ENCODE measurements around the gene DHX30.
A peak's percentile ranks its signal among the peaks of the same experiment; 100 is the strongest.
"Not testable (repeated sequence)": the region's sequence is repeated elsewhere in the genome, so short reads cannot be mapped to it uniquely, and the experiment has no call there.

Gene DHX30

GRCh38 chr3:47783673-47784072, 19.3 kb upstream of the DHX30 start:
- Mint-ChIP-seq H3K27ac (no peak overlapping the region), H3K36me3 (no peaks in the 10 kb centered on the region), H3K4me1 (peaks cover 25% of the 10 kb centered on the region), H3K4me3 (no peak overlapping the region), H3K27me3 (no peaks in the 10 kb centered on the region), H3K9me3 (no peaks in the 10 kb centered on the region)

- Mint-ChIP-seq H3K4me3 (no peak overlapping the region), H3K27ac (no peak overlapping the region), H3K9me3 (no peaks in the 10 kb centered on the region), H3K4me1 (peaks cover 4% of the 10 kb centered on the region), H3K36me3 (no peaks in the 10 kb centered on the region), H3K27me3 (no peaks in the 10 kb centered on the region)
Measured at GRCh38 chr3:47791193-47791855, 11.6 kb upstream of the DHX30 start.

GRCh38 chr3:47792699-47793098, 10.2 kb upstream of the DHX30 start:
- no peak overlapping the region for H3K4me3 Mint-ChIP-seq
- no peaks in the 10 kb centered on the region for H3K9me3 Mint-ChIP-seq
- no peaks in the 10 kb centered on the region for H3K36me3 Mint-ChIP-seq
- no peaks in the 10 kb centered on the region for H3K27me3 Mint-ChIP-seq
- H3K27ac Mint-ChIP-seq: no peak overlapping the region
- peaks cover 4% of the 10 kb centered on the region for H3K4me1 Mint-ChIP-seq

- no peaks in the 10 kb centered on the region for H3K4me1 Mint-ChIP-seq
- H3K27me3 Mint-ChIP-seq: no peaks in the 10 kb centered on the region
- H3K36me3 Mint-ChIP-seq: no peaks in the 10 kb centered on the region
- no peaks in the 10 kb centered on the region for H3K9me3 Mint-ChIP-seq
- H3K27ac Mint-ChIP-seq: no peak overlapping the region
- no peak overlapping the region for H3K4me3 Mint-ChIP-seq
Measured at GRCh38 chr3:47794544-47794943, 8.4 kb upstream of the DHX30 start.

DNA sequence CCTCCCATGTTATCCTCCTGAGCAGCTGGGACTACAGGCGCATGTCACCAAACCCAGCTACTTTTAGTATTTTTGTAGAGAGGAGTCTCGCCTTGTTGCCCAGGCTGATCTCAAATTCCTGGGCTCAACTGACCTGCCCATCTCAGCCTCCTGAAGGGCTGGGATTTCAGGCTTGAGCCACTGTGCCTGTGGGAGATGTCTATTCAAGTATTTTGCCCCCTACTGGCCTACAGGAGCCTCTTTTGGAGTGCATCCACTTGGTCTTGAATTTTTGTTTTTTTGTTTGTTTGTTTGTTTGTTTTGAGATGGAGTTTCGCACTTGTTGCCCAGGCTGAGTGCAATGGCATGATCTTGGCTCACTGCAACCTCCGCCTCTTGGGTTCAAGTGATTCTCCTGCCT, 3.2 kb upstream of the DHX30 start:
- no peak overlapping the region for H3K4me3 Mint-ChIP-seq
- no peaks in the 10 kb centered on the region for H3K9me3 Mint-ChIP-seq
- H3K27me3 Mint-ChIP-seq: no peaks in the 10 kb centered on the region
- peaks cover 17% of the 10 kb centered on the region for H3K4me1 Mint-ChIP-seq
- H3K36me3 Mint-ChIP-seq: no peaks in the 10 kb centered on the region
- no peak overlapping the region for H3K27ac Mint-ChIP-seq

DNA sequence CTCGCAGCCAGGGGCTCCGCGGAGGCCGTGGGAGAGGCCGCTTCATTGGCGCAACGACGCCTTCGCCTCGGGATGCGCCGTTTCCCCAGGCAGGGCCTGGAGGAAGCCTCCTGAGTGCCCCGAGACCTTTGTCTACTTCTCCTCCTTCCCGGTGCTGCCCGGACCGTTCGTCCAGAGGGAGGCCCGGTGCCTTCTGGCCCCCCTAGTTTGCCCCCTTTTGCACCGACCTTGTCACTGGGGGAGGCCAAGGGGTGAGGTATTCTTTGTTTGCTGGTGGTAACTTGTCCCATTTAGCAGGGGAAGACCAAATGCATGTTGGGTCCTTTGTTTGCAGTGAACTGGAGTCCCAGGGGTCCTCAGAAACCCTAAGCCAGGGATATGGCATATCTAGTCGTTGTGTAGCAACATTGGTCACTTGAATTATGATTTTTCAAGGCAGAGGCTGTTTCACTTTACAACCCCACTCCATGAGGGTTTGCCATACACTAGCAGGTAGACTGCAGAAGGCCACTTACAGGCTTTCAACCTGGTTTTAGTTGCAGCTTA, 615 bp downstream of the DHX30 start:
- Mint-ChIP-seq H3K36me3 (no peaks in the 10 kb centered on the region), H3K4me3 (peak overlapping the region; percentile 96), H3K27ac (peak overlapping the region; percentile 92), H3K27me3 (no peaks in the 10 kb centered on the region), H3K9me3 (no peaks in the 10 kb centered on the region), H3K4me1 (peaks cover 18% of the 10 kb centered on the region)

DNA sequence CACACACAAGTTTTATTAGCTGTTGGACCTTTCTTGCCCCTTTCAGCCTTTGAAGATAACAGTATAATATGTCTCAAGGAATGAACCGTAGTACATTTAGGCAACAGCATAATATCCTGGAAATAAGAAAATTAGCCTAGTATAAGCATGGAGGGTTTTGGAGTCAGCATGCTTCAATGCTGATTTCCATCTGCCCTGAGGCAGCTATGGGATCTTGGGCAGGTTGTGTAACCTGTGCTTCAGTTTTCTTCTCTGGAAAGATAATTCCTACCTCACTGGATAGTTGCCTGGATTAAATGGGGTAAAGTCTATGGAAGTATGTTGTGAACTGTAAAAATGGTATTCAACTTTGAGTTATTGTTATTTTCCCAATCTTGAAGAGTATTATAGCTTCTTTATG, 1.6 kb downstream of the DHX30 start:
- Mint-ChIP-seq H3K27ac (peak overlapping the region; percentile 77), H3K4me1 (peaks cover 18% of the 10 kb centered on the region), H3K27me3 (no peaks in the 10 kb centered on the region), H3K9me3 (no peaks in the 10 kb centered on the region), H3K4me3 (peak overlapping the region; percentile 96), H3K36me3 (no peaks in the 10 kb centered on the region)

GRCh38 chr3:47813551-47814177, 10.7 kb downstream of the DHX30 start:
- Mint-ChIP-seq H3K4me3 (no peak overlapping the region), H3K9me3 (no peaks in the 10 kb centered on the region), H3K4me1 (peaks cover 12% of the 10 kb centered on the region), H3K27ac (peak overlapping the region; percentile 85), H3K36me3 (peaks cover 3% of the 10 kb centered on the region), H3K27me3 (no peaks in the 10 kb centered on the region)

DNA sequence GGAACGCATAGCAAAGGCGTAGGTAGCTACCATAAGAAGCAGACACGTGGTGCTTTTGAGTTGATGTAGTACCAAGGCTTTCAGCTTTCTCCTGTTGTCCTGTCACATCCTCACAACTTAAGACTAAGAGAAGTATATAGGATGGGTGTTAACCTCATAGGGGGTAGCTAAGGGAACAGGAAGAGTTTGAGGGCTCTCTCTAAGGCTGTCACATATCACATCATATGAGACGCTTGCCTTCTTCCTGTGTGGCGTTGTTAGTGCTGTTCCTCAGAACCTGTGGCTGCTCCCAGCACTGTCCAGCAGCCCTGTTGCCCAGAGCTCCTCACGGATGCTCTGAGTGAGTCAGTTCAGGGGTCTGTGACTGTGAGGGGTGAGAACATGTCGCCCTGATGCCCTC, 14.7 kb downstream of the DHX30 start:
- Mint-ChIP-seq H3K4me3 (no peak overlapping the region), H3K9me3 (no peaks in the 10 kb centered on the region), H3K27me3 (no peaks in the 10 kb centered on the region), H3K4me1 (peaks cover 7% of the 10 kb centered on the region), H3K27ac (no peak overlapping the region), H3K36me3 (peaks cover 6% of the 10 kb centered on the region)

DNA sequence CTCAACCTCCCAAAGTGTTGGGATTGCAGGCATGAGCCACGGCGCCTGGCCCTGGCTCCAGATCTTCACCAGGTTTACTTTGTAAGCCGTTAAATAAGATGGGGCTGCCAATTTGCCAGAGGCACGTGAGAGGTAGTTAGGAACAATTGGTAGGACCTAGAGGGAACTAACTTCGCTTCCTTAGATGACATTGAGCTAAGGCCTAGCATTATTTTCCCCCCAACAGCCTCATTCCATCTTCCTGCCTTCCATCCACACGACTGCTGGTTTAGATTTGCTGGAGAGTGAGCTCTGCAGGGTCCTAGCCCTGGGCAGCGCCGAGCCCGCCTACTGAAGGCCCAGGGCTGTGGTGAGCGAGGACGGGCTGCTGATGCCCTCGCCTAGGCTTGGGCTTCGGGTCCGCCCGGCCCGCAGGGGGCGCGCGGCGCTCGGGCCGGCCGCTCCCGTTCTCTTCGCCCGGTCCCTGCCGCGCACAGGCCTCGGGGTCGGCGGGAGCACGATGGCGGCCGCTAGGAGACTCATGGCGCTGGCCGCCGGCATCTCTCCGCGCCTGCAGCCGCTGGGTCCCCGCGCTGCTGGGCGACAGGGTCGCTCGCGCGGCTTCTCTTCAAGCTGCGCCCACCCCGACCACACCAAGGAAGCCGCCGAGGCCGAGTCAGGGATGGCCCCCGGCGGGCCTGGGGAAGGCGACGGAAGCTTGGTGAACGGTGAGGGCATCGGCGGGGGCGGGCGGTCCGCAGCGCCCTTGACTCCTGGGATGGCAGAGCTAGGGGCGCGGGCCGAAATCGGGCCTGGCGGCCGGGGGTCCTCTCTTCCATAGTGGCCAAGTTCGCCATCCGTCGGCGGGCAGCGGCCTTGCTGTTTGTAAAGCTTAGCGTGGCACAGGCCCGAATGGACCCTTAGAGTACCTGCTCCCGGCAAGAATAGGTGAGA, 21.9 kb downstream of the DHX30 start:
- Mint-ChIP-seq H3K4me1 (peaks cover 32% of the 10 kb centered on the region), H3K27ac (peak overlapping the region; percentile 96), H3K9me3 (no peaks in the 10 kb centered on the region), H3K27me3 (no peaks in the 10 kb centered on the region), H3K36me3 (peaks cover 13% of the 10 kb centered on the region), H3K4me3 (peak overlapping the region; percentile 92)

DNA sequence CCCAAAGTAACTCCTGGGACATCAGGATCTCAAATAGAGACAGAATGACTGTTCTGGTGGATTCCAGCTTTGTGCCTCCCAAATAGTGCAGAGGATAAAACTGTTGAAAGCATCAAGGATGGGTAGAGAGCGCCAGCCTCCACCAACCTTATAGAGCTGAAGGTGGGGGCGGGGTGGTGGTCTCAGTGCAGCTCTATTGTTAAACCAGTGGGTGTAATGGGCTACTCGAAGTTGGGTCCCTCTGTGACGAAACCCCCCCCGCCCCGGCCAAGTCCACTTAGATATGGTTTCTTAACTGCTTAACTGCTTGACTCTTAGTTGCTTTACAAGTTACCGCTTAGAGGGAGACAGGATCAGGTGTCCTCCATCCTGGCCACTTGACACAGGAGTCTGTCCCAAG, 22.7 kb downstream of the DHX30 start:
- peak overlapping the region; percentile 92 for H3K4me3 Mint-ChIP-seq

GRCh38 chr3:47829482-47829881, 26.5 kb downstream of the DHX30 start:
- H3K4me3 Mint-ChIP-seq, H3K27me3 Mint-ChIP-seq, H3K9me3 Mint-ChIP-seq: not testable (repeated sequence)
- peaks cover 37% of the 10 kb centered on the region for H3K4me1 Mint-ChIP-seq
- H3K36me3 Mint-ChIP-seq: peaks cover 18% of the 10 kb centered on the region
- H3K27ac Mint-ChIP-seq: peak overlapping the region; percentile 56

More for the DNA sequence above, 22.7 kb downstream of the DHX30 start:
- no peaks in the 10 kb centered on the region for H3K27me3 Mint-ChIP-seq
- H3K27ac Mint-ChIP-seq: peak overlapping the region; percentile 88
- H3K4me1 Mint-ChIP-seq: peaks cover 34% of the 10 kb centered on the region
- no peaks in the 10 kb centered on the region for H3K9me3 Mint-ChIP-seq
- H3K36me3 Mint-ChIP-seq: peaks cover 13% of the 10 kb centered on the region

DNA sequence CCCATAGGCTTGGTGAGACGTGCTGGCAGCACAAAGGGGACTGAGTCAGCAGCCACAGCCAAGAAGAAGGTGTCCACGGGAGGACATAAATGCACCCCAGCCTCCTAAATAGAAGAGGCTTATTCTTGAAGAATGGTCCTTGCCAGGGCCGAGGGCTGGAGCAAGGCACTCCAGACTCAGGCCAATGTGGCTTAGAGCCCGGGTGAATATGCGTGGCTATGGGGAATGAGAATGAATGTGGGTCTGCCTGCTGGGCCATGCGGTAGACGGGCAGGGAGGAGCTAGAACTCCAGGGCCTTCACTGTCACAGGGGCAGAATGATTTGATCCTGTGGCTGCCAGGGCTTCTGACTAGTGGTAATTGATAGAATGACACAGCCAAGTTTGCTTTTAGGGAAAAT, 34.0 kb downstream of the DHX30 start:
- Mint-ChIP-seq H3K4me1 (peaks cover 5% of the 10 kb centered on the region), H3K27ac (peak overlapping the region; percentile 43), H3K27me3 (no peaks in the 10 kb centered on the region), H3K36me3 (peaks cover 14% of the 10 kb centered on the region), H3K9me3 (no peaks in the 10 kb centered on the region), H3K4me3 (no peak overlapping the region)

DNA sequence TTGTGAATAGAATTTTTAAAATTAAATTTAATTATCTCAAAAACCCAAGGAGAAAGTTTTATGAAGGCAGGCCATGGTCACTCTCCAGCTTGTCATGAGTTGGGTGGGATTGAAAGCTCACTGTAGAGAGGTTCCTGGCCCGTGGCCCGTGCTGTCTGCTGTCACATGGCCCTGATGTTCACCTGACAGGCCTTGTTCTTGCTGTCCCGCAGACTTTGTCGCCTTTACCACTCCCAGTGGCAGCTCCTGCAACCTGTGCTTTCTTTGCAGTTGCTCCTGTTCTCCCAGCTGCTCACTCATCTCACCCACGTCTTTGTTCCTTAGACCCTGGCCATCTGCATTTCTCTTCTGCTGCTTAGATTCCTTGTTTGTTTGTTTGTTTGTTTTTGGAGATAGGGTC, 35.6 kb downstream of the DHX30 start:
- Mint-ChIP-seq H3K27me3 (no peaks in the 10 kb centered on the region), H3K4me3 (no peak overlapping the region), H3K27ac (peak overlapping the region; percentile 82), H3K4me1 (peaks cover 5% of the 10 kb centered on the region), H3K36me3 (peaks cover 11% of the 10 kb centered on the region), H3K9me3 (no peaks in the 10 kb centered on the region)

GRCh38 chr3:47841786-47842349, 38.9 kb downstream of the DHX30 start:
- no peaks in the 10 kb centered on the region for H3K27me3 Mint-ChIP-seq
- no peak overlapping the region for H3K27ac Mint-ChIP-seq

More at GRCh38 chr3:47841786-47842349, 38.9 kb downstream of the DHX30 start:
- Mint-ChIP-seq H3K4me3 (no peak overlapping the region), H3K4me1 (peaks cover 5% of the 10 kb centered on the region), H3K9me3 (no peaks in the 10 kb centered on the region), H3K36me3 (peaks cover 6% of the 10 kb centered on the region)
